GM18868 (cell line): ENCODE measurements around the gene RABGGTA.
A peak's percentile ranks its signal among the peaks of the same experiment; 100 is the strongest.

ENCODE experiments used
- ATAC-seq: cut with Tn5 transposase; IDR thresholded peaks from one replicate; pipeline ENCODE4 v1.9.1; 2021; ENCODE audit warnings: mild to moderate bottlenecking, moderate library complexity; ENCODE audit not compliant: unreplicated experiment

Gene RABGGTA, protein sequence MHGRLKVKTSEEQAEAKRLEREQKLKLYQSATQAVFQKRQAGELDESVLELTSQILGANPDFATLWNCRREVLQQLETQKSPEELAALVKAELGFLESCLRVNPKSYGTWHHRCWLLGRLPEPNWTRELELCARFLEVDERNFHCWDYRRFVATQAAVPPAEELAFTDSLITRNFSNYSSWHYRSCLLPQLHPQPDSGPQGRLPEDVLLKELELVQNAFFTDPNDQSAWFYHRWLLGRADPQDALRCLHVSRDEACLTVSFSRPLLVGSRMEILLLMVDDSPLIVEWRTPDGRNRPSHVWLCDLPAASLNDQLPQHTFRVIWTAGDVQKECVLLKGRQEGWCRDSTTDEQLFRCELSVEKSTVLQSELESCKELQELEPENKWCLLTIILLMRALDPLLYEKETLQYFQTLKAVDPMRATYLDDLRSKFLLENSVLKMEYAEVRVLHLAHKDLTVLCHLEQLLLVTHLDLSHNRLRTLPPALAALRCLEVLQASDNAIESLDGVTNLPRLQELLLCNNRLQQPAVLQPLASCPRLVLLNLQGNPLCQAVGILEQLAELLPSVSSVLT

DNA sequence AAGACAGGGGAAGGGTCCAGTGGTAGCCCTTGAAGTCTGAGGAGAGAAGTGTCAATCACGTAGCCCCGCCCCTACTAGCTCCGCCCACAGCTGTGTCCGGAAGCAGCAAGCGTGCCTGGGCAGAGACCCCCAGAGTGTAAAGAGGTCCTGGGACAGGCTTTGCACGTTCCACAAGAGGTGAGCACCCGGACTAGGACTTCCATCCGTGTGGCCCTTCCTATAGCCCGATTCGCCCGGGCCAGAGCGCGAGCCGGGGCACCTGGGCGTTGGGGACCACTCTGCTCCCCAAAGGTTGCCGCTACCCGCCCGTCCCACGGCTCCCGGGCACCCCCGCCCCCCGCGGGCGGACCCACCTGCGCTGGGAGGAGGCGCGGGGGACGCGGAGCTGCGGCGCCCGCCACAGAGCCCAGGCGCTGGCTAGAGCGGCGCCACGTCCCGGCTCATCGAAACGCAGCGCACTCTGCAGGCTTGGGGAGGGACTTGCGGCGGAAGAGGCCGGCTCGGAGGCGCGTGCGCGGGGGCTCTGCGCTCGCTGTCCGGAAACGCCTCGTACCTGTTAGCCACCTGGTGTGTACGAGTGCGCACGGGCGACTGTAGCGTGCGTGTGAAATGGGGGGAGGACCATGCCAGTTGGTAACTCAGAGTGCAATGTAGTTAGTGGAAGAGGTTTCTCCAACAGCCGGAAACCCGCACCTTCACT is at the start of gene RABGGTA:
RABGGTA (minus strand) TSS at position 464 of the 700 bp plus-strand sequence. CDS start 482 bp downstream, outside the sequence.
- ATAC-seq, result peak; percentile 84

DNA sequence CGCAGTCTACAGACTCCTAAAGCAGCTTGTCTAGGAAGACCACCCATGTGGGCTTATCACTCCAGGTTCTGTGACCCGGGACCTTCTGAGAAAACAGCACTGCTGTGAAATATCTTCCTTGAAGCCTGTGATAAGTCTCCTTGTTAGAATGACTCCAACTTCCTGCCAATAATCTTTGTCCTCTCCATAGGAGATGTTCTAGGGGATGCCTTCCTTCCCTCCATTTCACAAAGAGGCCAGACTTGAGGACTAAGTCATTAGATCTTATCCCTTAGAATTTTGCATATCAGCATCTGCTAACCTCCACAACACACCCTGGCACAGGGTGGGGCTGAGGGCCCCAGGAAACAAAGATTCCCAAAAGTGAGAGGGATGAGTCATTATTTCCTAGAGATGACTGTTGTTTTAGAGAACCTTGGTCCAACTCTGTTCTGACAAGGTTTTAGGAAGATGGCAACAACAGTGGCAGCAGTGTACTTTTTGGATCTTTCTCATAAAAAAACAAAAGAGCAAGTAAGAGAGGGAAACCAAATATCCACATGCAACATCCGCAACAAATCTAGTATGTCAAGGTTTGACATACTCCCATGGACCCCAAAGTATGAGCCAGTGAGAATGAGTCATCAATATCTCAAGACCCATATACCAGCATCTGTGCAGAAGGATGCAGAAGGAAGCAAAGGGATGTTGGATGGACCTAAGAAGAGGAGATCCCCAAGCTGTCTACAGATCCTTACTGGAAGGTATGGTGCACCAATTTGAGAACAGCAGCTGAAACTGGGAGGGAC is 45.9 kb upstream of the RABGGTA start:
- ATAC-seq, result no peak

DNA sequence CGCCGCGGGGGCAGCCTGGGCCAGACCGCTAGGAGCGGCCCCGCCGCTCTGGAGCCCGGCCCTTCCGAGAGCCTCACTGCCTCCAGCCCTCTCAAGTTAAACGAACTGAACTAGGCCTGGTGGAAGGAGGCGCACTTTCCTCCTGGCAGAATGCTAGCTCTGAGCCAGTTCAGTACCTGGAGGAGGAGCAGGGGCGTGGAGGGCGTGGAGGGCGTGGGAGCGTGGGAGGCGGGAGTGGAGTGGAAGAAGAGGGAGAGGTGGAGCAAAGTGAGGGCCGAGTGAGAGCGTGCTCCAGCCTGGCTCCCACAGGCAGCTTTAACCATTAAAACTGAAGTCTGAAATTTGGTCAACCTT is 45.2 kb upstream of the RABGGTA start:
- no peak for ATAC-seq

DNA sequence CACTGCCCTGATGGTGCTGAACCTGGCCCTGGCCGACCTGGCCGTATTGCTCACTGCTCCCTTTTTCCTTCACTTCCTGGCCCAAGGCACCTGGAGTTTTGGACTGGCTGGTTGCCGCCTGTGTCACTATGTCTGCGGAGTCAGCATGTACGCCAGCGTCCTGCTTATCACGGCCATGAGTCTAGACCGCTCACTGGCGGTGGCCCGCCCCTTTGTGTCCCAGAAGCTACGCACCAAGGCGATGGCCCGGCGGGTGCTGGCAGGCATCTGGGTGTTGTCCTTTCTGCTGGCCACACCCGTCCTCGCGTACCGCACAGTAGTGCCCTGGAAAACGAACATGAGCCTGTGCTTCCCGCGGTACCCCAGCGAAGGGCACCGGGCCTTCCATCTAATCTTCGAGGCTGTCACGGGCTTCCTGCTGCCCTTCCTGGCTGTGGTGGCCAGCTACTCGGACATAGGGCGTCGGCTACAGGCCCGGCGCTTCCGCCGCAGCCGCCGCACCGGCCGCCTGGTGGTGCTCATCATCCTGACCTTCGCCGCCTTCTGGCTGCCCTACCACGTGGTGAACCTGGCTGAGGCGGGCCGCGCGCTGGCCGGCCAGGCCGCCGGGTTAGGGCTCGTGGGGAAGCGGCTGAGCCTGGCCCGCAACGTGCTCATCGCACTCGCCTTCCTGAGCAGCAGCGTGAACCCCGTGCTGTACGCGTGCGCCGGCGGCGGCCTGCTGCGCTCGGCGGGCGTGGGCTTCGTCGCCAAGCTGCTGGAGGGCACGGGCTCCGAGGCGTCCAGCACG is 44.6 kb upstream of the RABGGTA start:
- ATAC-seq, result no peak

DNA sequence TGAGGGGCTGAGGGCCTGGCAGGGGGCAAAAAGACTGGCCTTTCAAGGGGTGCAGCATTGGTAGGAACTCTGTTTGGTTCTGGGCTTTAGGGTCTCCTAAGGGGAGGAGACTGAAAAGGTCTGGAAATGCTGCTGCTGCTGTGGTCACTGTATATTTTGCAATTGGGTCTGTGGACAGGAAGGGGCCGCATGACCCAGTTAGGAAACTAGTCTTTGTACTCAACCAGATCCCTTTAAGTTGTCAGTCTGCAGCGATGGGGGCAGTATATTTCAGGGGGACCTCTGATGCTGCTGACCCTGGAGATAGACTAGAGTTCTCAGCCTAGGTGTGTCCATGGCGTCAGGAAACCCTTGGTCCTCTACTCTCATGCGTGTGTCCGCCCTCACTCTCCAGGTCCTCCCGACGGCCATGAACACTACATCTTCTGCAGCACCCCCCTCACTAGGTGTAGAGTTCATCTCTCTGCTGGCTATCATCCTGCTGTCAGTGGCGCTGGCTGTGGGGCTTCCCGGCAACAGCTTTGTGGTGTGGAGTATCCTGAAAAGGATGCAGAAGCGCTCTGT is 43.9 kb upstream of the RABGGTA start:
- ATAC-seq, result no peak

DNA sequence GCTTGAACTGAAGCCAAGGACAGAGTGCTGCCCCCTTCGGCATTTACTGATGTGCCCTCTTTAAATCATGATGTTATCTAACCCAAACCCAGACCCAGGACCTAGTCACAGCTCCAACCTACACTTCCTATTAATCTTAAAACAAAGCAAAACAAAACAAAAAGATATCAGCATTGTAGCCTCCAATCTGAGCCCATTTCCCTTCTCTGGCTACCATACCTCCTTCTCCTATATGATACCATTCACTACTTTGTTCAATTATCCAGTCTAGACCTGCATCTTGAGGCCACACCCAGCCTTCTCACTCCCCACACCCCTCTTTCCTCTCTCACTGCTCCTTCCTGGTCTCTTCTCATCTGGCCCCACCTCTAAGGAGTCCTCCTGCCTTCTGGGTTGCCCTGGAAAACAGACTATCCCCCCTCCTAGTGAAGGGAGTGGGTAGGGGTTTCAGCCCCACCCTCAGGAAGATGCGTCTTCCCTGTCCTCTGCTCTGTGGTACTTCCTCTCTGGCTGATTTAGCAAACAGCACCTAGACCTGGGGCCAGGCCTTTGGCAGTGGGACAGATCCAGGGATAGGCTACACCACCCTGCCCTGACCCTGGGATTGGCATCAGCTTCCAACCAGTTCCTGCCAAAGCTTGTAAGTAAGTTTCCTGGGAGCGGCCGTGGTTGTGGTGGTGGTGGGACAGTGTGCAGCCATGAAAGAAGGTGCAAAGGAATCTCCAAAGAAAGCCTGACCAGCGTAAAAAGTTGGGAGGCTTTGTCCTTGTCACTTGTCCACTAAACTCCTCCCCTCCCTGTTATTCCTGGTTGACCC is 43.2 kb upstream of the RABGGTA start:
- ATAC-seq, result no peak

DNA sequence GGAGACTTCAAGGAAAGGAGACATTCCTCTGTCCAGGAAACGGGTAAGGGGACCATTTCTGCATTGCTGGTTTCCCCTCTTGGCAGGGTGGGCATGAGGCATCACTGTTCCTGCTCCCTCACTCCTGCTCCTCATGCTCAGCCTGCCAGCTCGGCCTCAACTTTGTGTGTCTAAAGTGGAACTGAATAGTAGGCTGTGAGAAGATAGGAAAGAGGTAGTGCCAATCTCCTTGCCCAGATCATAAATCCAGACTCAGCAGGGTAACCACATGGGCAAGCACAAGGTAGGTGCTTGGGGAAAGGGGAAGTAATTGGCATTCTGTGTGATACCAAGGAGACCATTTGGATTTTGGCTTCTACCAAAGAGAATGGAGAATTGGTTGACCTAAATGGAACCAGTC is 42.5 kb upstream of the RABGGTA start:
- no peak for ATAC-seq

DNA sequence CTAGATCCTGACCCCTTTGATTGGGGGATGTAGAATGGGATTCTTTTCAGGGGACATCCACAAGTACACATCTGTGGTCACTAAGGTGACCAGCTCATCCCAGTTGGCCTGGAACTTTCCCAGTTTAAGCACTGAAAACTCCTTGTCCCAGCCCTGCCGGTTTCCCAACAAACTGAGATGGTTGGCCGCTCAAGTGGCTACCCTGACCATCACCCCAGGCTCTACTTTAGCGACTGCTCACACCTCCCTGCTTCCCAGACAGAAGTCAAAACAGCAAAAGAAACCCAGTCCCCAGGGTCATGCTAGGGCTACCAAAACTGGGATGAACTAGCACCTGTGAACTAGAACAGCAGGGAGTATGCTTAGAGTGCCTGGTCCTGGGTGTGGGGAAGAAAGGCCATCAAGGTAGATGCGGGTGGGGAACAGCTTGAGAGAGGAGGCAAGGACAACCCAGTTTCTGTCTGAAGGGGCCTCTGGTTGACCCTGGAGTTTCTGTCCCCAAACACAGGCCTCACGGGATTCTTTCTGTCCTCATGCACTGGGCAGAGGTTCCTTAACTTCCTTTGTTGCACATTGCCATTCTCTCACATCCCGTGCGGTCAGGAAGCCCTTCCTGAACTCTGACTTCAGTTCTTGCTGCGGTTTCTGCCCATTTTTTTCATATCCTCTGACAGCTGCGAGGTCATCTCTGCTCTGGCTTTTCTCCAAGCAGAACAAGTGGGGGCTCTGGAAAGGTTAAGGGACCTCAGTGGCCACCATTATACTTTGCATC is 41.5 kb upstream of the RABGGTA start:
- ATAC-seq, result no peak

DNA sequence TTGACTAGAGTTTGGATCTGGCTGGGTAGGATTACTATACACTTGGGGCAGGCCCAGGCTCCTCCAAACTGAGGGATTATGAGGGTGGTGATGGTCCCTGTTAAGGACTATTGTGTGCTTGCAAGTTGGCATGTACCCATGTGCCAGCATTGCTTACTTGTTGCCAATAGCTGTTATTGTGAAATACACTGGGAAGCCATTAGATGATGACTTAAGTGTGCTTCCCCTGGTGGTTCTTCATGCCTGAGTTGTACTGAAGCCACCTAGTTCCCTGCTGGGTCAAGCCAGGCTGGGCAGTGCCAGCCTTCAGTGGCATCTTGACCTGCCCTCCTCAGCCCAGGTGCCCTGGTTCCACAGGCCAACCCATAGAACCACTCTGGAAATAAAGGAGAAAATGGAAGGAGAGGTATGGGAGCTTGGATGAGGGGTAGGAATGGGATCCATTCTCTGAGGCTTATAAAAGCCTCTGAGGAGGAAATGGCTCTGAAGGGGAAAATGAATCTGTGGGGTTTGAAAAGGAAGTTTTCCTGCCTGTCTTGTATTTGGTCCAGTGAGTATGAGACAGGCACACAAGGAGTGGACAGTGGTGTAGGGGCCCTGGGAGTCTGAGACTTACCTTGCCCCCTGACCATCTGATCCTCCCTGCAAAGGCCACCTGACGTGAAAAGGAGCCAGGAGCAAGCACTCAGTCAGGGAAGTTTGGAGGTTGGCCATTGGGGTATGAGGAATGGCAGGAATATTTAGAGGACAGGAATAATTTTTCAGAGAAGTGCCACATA is 40.6 kb upstream of the RABGGTA start:
- ATAC-seq, result no peak

DNA sequence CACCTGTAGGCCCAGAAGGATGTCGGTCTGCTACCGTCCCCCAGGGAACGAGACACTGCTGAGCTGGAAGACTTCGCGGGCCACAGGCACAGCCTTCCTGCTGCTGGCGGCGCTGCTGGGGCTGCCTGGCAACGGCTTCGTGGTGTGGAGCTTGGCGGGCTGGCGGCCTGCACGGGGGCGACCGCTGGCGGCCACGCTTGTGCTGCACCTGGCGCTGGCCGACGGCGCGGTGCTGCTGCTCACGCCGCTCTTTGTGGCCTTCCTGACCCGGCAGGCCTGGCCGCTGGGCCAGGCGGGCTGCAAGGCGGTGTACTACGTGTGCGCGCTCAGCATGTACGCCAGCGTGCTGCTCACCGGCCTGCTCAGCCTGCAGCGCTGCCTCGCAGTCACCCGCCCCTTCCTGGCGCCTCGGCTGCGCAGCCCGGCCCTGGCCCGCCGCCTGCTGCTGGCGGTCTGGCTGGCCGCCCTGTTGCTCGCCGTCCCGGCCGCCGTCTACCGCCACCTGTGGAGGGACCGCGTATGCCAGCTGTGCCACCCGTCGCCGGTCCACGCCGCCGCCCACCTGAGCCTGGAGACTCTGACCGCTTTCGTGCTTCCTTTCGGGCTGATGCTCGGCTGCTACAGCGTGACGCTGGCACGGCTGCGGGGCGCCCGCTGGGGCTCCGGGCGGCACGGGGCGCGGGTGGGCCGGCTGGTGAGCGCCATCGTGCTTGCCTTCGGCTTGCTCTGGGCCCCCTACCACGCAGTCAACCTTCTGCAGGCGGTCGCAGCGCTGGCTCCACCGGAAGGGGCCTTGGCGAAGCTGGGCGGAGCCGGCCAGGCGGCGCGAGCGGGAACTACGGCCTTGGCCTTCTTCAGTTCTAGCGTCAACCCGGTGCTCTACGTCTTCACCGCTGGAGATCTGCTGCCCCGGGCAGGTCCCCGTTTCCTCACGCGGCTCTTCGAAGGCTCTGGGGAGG is 39.5 kb upstream of the RABGGTA start, which contains the start of gene LTB4R:
LTB4R (plus strand) TSS at position 857 of the 959 bp plus-strand sequence. CDS start 4,150 bp downstream, outside the sequence.
- ATAC-seq, result peak; percentile 67

DNA sequence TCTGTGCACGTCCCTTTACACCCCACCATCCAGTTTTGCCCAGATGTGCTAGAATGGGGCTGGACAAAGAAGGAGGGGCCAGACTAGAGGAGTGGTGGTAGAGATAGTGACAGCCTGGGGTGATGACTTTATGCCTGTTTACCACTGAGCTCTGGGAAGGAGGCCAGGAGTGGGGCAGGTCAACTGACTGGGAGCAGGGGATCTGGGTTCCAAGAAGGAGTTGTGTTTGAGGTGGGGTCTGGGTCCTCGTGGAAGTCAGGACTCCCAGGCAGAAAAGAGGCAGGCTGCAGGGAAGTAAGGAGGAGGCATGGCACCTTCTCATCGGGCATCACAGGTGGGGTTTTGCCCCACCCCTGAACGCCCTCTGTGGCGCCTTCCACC is 38.9 kb upstream of the RABGGTA start:
- ATAC-seq, result no peak

DNA sequence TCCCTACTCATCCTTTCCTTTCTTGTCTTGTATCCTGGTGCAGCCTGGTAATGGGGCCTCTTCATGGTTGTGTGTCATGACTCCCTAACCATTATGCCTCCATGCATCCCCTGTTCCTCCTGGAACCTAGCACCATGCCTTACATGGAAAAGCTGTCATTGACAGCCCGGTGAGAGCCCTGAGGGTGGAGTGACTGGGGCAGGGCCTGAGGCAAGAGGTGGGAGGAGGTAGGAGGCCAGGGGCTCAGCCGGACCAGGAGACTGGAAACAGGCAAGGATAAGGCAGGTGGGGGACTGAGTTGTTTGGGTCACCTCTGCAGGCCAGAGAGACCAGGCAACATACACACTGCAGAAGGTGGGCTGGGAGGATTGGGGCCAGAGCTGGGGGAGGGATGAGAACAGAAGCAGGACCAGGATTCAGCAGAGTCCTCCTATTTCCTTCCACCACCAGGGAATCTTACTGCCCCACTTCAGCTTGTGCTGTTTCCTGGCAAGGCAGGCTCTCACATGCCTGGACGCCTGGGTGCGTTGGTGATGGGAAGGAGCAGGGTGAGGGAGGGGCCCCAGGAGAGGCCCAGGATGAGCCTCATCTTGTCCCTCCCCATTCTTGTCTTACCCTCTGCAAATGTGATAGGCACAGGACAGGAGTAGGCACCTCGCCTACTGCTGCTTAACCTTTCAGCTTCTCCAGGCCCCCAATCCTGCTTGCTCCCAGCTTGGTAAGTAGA is 38.3 kb upstream of the RABGGTA start, which contains the start of gene LTB4R2:
LTB4R2 (plus strand) TSS at position 603 of the 727 bp plus-strand sequence. CDS start 525 bp downstream, outside the sequence.
- no peak for ATAC-seq

DNA sequence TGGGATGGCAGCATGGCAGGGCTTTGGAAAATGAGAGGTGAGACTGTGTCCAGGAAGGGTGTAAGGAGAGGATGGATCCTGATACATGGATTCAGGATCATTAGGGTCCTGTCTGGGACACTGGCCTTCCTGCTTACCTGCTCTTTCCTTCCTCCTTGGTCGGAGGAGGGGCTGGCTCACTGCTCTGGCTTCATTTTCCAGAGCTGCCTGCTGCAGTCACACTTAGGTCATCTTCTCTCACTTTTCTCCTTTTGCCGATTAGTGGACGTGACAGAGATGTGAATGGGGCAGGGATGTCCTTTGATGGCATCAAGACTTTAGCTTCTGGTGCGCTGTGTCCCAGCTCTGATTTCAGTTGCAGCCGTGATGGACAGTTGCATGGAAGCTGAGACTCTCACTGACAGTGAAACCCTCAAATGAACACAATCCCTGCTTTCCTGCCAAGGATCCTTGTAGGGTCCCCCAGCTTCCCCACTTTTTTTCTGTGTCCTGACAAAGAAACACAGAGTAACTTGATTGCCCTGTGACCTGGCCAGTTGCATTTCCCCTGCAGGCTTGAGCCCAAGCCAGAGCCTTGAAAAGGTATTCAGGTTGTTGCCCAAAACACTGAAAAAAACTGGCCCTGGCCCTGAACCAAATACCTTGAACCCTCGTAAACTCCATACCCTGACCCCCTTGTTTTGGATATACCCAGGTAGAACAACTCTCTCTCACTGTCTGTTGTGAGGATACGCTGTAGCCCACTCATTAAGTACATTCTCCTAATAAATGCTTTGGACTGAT is 37.1 kb upstream of the RABGGTA start:
- ATAC-seq, result no peak

DNA sequence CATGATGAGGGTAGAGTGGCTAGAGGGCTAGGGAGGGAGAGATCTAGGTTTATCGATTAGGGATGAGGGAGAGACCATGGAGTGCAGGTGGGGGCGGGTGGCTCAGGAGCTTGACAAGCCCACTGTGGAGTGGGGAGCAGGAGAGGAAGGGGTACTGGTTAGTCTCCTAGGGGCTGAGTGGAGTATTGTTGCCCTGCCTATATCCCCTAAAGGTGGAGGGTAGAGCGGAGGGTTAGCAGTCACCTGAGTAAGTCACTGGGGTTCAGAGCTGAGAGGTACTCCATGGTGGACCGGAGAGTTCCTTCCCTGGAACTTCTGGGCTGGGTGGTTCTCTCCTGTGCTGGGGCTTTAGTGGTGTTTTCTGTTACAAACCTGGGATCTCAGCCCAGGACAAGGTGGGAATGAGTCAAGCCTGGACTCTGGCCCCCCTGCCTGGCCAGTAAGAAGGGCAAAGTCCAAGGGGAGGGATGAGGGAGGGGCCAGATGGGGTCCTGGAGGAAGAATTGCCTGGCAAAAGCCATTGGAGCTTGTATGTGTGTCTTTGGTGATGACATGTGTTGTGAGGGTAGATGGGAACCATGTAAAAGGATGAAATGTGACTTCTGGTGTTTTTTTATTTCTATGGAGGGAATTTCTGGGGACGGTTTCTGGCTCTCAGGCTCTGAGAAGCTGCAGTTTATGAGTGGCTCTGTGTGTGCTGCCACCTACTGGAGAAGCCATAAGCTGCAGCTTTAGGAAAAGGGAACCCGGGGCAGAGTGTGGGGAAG is 36.4 kb upstream of the RABGGTA start, which contains the start of gene CIDEB:
CIDEB (minus strand) TSS at position 403 of the 767 bp plus-strand sequence; CDS start at position 284, 119 bp downstream.
- no peak for ATAC-seq
